ENCODE measurements around the gene CCDC149.

GRCh38 chr4:24772952-24773351 lies 139.9 kb downstream of the CCDC149 start:
- TF ChIP-seq ZNF217 (CRISPR knock-in tag; IDR thresholded peaks at IDR 0.05) (no peak), ATF7 (IDR thresholded peaks at IDR 0.05) (no peak), ATF2 (CRISPR knock-in tag; IDR thresholded peaks at IDR 0.05) (no peak), CTCF (IDR thresholded peaks at IDR 0.05 in 2 of 3, conservative IDR thresholded peaks at IDR 0.05 in 1 of 3; ENCODE audit: insufficient read depth in 2 of 3, low read depth in 1 of 3, low read length in 3 of 3) (no peak), SPI1 (IDR thresholded peaks at IDR 0.05; ENCODE audit: borderline replicate concordance, low read depth, low read length) (no peak), TAF1 (IDR thresholded peaks at IDR 0.05; ENCODE audit: control insufficient read depth, extremely low read depth, insufficient read depth, low read length, severe bottlenecking) (no peak), STAT5B (CRISPR knock-in tag; IDR thresholded peaks at IDR 0.05) (no peak), C11orf30 (IDR thresholded peaks at IDR 0.05; ENCODE audit: low read depth) (no peak), GABPB2 (CRISPR knock-in tag; conservative IDR thresholded peaks at IDR 0.05) (no peak), SMARCB1 (IDR thresholded peaks at IDR 0.05; ENCODE audit: insufficient read length, low read depth) (no peak), THAP7 (CRISPR knock-in tag; IDR thresholded peaks at IDR 0.05) (no peak), GABPB1 (CRISPR knock-in tag; IDR thresholded peaks at IDR 0.05) (no peak)
